Measurements from ENCODE around the gene MYLK. TPM values are rescaled to one million over a fixed set of nuclear protein-coding genes. Genes with fewer than 3 reads are reported as not detected.
A peak's percentile ranks its signal among the peaks of the same experiment; 100 is the strongest.

MYLK gene
- total RNA-seq, 1 donor from 2014 or later: 15.1 TPM

- no peak for DNase-seq
Observed at GRCh38 chr3:123768480-123769355, 115.4 kb downstream of the MYLK start.

GRCh38 chr3:123767564-123768292 lies 116.4 kb downstream of the MYLK start:
- no peak for DNase-seq

GRCh38 chr3:123767009-123767372 lies 117.1 kb downstream of the MYLK start:
- no peak for DNase-seq

GRCh38 chr3:123766193-123767008 lies 117.7 kb downstream of the MYLK start:
- no peak for DNase-seq

GRCh38 chr3:123765475-123766128 lies 118.5 kb downstream of the MYLK start:
- no peak for DNase-seq

GRCh38 chr3:123764647-123765046 lies 119.5 kb downstream of the MYLK start:
- no peak for DNase-seq

GRCh38 chr3:123762805-123763204 lies 121.3 kb downstream of the MYLK start:
- no peak for DNase-seq

GRCh38 chr3:123760817-123761216 lies 123.3 kb downstream of the MYLK start:
- DNase-seq: no peak

GRCh38 chr3:123759871-123760270 lies 124.3 kb downstream of the MYLK start:
- DNase-seq: no peak

- DNase-seq: no peak
Observed at GRCh38 chr3:123759311-123759710, 124.8 kb downstream of the MYLK start.

- DNase-seq: no peak
Observed at GRCh38 chr3:123758081-123758564, 126.0 kb downstream of the MYLK start.

GRCh38 chr3:123757281-123757940 lies 126.7 kb downstream of the MYLK start:
- peak; percentile 41 for DNase-seq

- DNase-seq: no peak
Observed at GRCh38 chr3:123755501-123755900, 128.6 kb downstream of the MYLK start.

- no peak for DNase-seq
Observed at GRCh38 chr3:123755085-123755484, 129.0 kb downstream of the MYLK start.

GRCh38 chr3:123753286-123753685 lies 130.8 kb downstream of the MYLK start:
- DNase-seq: no peak

GRCh38 chr3:123752228-123752627 lies 131.9 kb downstream of the MYLK start:
- no peak for DNase-seq

GRCh38 chr3:123751433-123751832 lies 132.7 kb downstream of the MYLK start:
- DNase-seq: no peak

GRCh38 chr3:123750659-123751420 lies 133.3 kb downstream of the MYLK start:
- no peak for DNase-seq

- no peak for DNase-seq
Observed at GRCh38 chr3:123750209-123750608, 133.9 kb downstream of the MYLK start.

- DNase-seq: no peak
Observed at GRCh38 chr3:123749711-123750110, 134.4 kb downstream of the MYLK start.

All from occipital lobe (tissue), 2 donors.